Kidney (tissue), 14 donors: Measurements from ENCODE around the gene RASAL2. TPM values are rescaled to one million over a fixed set of nuclear protein-coding genes. Genes with fewer than 3 reads are reported as not detected.

Experiments
- DNase-seq, 5 donors: peaks; one replicate each; pipeline ENCODE4 v3.0.0-alpha.2; 2013 to 2020
- FAIRE-seq: peaks from 2 replicates; lab custom pipeline; 2012; peaks lifted over from hg19 to GRCh38; lab: Jason Lieb, UNC
- H3K27ac ChIP-seq, 2 donors: one replicate each; pipeline ENCODE4 v1.7.0; 2013; ENCODE audit warnings: low read depth in 2 of 2, low read length in 2 of 2, inconsistent platforms in 1 of 2
- H3K27me3 ChIP-seq: one replicate; pipeline ENCODE4 v1.7.1; 2013; ENCODE audit warnings: low read length, inconsistent platforms; ENCODE audit not compliant: control insufficient read depth, insufficient read depth
- H3K36me3 ChIP-seq, 3 donors: one replicate each; pipeline versions ENCODE4 v1.7.0 to v1.7.1; 2013; ENCODE audit warnings: low read length in 3 of 3, control low read depth in 1 of 3, inconsistent platforms in 1 of 3; ENCODE audit not compliant: insufficient read depth in 3 of 3, control insufficient read depth in 2 of 3
- H3K4me1 ChIP-seq, 3 donors: one replicate each; pipeline versions ENCODE4 v1.7.0 to v1.7.1; 2013; ENCODE audit warnings: low read length in 3 of 3, inconsistent platforms in 1 of 3, low read depth in 1 of 3; ENCODE audit not compliant: control insufficient read depth in 2 of 3, insufficient read depth in 2 of 3
- H3K4me3 ChIP-seq, 3 donors: one replicate each; pipeline versions ENCODE4 v1.7.0 to v1.8.1; 2013; ENCODE audit warnings: low read length in 3 of 3, control low read depth in 1 of 3, inconsistent platforms in 1 of 3
- H3K9ac ChIP-seq, 3 donors: one replicate each; pipeline versions ENCODE4 v1.7.0 to v1.7.1; 2013; ENCODE audit warnings: low read length in 3 of 3, control low read depth in 1 of 3, inconsistent platforms in 1 of 3
- H3K9me3 ChIP-seq, 3 donors: one replicate each; pipeline versions ENCODE4 v1.7.0 to v1.7.1; 2013; ENCODE audit warnings: low read length in 3 of 3, control low read depth in 1 of 3, inconsistent platforms in 1 of 3; ENCODE audit not compliant: control insufficient read depth in 2 of 3, insufficient read depth in 1 of 3
- CTCF ChIP-seq: IDR thresholded peaks from 3 replicates; pipeline ENCODE4 v1.5.1; 2012; ENCODE audit warnings: mild to moderate bottlenecking, moderate library complexity, borderline replicate concordance; ENCODE audit not compliant: insufficient read depth; ENCODE audit errors: extremely low read depth
- intact Hi-C: fragments of 100-400 bp; cut with DNase I; formaldehyde crosslinking; loops from one replicate; pipeline ENCODE4 v1.11.1; 2022
- polyA plus RNA-seq: library from polyadenylated mRNA; stranded (reverse); fragments of 350-450 nt; fragmentation: Illumina TruSeq; extraction: RNeasy Lipid Tissue Mini Kit (QIAGEN cat#74804); gene quantifications from one replicate; pipeline ENCODE4 v1.2.3, GENCODE V29; 2014; ENCODE audit warnings: low read depth, low replicate concordance; ENCODE audit not compliant: insufficient read depth
- total RNA-seq: library from RNA; stranded (reverse); fragmentation: NEBNext Ultra II Directional; extraction: Animal tissue kit (Norgen Biotek cat#: 25700); gene quantifications from one replicate; pipeline ENCODE4 v1.2.1, GENCODE V29; 2021
- donor health status: control.
- donor health status: control.
- donor health status: control.
- donor health status: control.
- donor health status: control.
- donor health status: DM: yes; HTN: yes; CAD: no.
- donor health status: Normal renal cell carcinoma (clear cell type).

RASAL2 gene
- total and polyA plus RNA-seq, 2 donors from 2014 or later, result 2.2 to 26.5 TPM

GRCh38 chr1:178520803-178521202 lies 426.9 kb downstream of the RASAL2 start:
- Histone ChIP-seq H3K9me3 (no peaks in the 10 kb centered on the region), H3K4me1 (no peaks in the 10 kb centered on the region), H3K36me3 (no peaks in the 10 kb centered on the region), H3K27me3 (no peaks in the 10 kb centered on the region), H3K27ac (no peak overlapping the region), H3K9ac (no peak overlapping the region), H3K4me3 (no peak overlapping the region)
- FAIRE-seq (no peak), DNase-seq (peak in 1 of 5 donors; percentile 55)
- intact Hi-C loops, result no loop called here
- no peak for TF ChIP-seq CTCF

DNA sequence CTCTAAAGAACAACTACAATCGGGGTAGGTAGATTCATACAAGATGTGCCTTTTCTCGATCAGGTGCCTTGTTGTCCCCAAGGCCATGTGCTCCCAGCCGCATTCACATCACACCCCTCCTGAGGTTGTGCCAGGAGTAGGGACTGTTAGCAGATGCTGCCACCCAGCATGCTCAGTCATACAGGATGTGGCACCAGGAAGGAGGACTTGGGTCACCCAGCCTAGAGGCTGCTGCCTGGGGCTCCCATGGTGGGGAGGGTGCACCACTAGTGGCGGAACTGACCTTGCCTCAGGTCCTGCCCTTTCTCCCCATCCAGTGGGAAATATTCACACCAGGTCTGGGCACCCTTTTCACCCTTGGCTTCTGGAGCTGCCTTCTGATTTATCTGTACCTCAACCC lies 427.3 kb downstream of the RASAL2 start:
- Histone ChIP-seq H3K4me1 (no peaks in the 10 kb centered on the region), H3K36me3 (no peaks in the 10 kb centered on the region), H3K27me3 (no peaks in the 10 kb centered on the region), H3K9ac (no peak overlapping the region), H3K4me3 (no peak overlapping the region), H3K9me3 (no peaks in the 10 kb centered on the region), H3K27ac (no peak overlapping the region)
- TF ChIP-seq CTCF, result no peak
- DNase-seq (peak in 1 of 5 donors; percentile 45), FAIRE-seq (no peak)
- intact Hi-C loops, result no loop called here

GRCh38 chr1:178527117-178527516 lies 433.2 kb downstream of the RASAL2 start:
- peaks cover 0 to 2% (median 0%) of the 10 kb centered on the region in 3 donors for H3K4me1 ChIP-seq
- DNase-seq (no peak), FAIRE-seq (no peak)
- H3K36me3 ChIP-seq, result no peaks in the 10 kb centered on the region
- no peaks in the 10 kb centered on the region for H3K27me3 ChIP-seq
- TF ChIP-seq CTCF, result no peak
- H3K9me3 ChIP-seq, result no peaks in the 10 kb centered on the region
- no peak overlapping the region for H3K9ac ChIP-seq
- no peak overlapping the region for H3K27ac ChIP-seq
- no peak overlapping the region for H3K4me3 ChIP-seq
- intact Hi-C loops, result no loop called here
